Measurements from ENCODE around the gene FCGR2B.
"Not testable (repeated sequence)": the region's sequence is repeated elsewhere in the genome, so short reads cannot be mapped to it uniquely, and the experiment has no call there.

DNA sequence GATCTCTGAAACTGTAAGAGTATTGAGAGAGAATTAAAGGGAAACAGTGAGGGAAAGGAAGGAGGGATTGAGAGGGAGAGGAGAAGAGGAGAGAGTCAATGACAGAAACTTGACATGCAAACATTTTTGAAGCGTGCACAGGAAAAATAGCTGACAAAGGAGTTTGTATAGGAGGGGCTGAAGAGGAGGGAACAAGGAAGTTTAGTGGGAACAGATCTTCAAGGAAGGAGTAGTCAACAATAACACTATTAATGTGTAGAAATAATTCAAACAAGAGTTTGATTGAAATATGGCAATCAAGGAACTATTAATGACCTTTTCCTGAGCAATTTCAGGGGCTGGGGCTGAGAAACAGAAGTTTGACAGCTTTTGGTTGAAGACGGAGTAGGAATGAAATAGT is 27.9 kb upstream of the FCGR2B start:
- not testable (repeated sequence) for TF ChIP-seq KAT7 (CRISPR knock-in tag; IDR thresholded peaks at IDR 0.05; ENCODE audit: borderline replicate concordance); ELF4 (CRISPR knock-in tag; IDR thresholded peaks at IDR 0.05; ENCODE audit: low read depth); JAZF1 (CRISPR knock-in tag; IDR thresholded peaks at IDR 0.05); ESRRA (CRISPR knock-in tag; IDR thresholded peaks at IDR 0.05; ENCODE audit: borderline replicate concordance)
- TF ChIP-seq, protein P1, sequence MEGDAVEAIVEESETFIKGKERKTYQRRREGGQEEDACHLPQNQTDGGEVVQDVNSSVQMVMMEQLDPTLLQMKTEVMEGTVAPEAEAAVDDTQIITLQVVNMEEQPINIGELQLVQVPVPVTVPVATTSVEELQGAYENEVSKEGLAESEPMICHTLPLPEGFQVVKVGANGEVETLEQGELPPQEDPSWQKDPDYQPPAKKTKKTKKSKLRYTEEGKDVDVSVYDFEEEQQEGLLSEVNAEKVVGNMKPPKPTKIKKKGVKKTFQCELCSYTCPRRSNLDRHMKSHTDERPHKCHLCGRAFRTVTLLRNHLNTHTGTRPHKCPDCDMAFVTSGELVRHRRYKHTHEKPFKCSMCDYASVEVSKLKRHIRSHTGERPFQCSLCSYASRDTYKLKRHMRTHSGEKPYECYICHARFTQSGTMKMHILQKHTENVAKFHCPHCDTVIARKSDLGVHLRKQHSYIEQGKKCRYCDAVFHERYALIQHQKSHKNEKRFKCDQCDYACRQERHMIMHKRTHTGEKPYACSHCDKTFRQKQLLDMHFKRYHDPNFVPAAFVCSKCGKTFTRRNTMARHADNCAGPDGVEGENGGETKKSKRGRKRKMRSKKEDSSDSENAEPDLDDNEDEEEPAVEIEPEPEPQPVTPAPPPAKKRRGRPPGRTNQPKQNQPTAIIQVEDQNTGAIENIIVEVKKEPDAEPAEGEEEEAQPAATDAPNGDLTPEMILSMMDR (IDR thresholded peaks at IDR 0.05), result not testable (repeated sequence)
- TF ChIP-seq, protein P2, sequence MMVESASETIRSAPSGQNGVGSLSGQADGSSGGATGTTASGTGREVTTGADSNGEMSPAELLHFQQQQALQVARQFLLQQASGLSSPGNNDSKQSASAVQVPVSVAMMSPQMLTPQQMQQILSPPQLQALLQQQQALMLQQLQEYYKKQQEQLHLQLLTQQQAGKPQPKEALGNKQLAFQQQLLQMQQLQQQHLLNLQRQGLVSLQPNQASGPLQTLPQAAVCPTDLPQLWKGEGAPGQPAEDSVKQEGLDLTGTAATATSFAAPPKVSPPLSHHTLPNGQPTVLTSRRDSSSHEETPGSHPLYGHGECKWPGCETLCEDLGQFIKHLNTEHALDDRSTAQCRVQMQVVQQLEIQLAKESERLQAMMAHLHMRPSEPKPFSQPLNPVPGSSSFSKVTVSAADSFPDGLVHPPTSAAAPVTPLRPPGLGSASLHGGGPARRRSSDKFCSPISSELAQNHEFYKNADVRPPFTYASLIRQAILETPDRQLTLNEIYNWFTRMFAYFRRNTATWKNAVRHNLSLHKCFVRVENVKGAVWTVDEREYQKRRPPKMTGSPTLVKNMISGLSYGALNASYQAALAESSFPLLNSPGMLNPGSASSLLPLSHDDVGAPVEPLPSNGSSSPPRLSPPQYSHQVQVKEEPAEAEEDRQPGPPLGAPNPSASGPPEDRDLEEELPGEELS (CRISPR knock-in tag; IDR thresholded peaks at IDR 0.05), result not testable (repeated sequence)
- TF ChIP-seq, protein P3, sequence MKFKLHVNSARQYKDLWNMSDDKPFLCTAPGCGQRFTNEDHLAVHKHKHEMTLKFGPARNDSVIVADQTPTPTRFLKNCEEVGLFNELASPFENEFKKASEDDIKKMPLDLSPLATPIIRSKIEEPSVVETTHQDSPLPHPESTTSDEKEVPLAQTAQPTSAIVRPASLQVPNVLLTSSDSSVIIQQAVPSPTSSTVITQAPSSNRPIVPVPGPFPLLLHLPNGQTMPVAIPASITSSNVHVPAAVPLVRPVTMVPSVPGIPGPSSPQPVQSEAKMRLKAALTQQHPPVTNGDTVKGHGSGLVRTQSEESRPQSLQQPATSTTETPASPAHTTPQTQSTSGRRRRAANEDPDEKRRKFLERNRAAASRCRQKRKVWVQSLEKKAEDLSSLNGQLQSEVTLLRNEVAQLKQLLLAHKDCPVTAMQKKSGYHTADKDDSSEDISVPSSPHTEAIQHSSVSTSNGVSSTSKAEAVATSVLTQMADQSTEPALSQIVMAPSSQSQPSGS (CRISPR knock-in tag; IDR thresholded peaks at IDR 0.05; ENCODE audit: borderline replicate concordance, low read depth), result not testable (repeated sequence)

Measured in WTC11 (cell line).